Smooth muscle cell (in vitro differentiated cells): ENCODE results near the gene FAM131A. TPM values are rescaled to one million over a fixed set of nuclear protein-coding genes. Genes with fewer than 3 reads are reported as not detected.

ENCODE experiments used
- DNase-seq: peaks from one replicate; lab custom pipeline; 2025; ENCODE audit not compliant: unreplicated experiment; lab: John Stamatoyannopoulos, UW
- H2AFZ ChIP-seq: fragments of 200-600 bp; sonication (generic); 2 replicates; pipeline ENCODE4 v1.6.0; 2016; ENCODE audit warnings: antibody characterized with exemption, low read depth, mild to moderate bottlenecking
- H3F3A ChIP-seq: fragments of 200-600 bp; sonication (generic); 2 replicates; pipeline ENCODE4 v1.6.0; 2017; ENCODE audit warnings: antibody characterized with exemption, low read depth
- H3K27ac ChIP-seq: fragments of 200-600 bp; sonication (generic); 2 replicates; pipeline ENCODE4 v1.5.1; 2016; ENCODE audit warnings: low read depth, mild to moderate bottlenecking
- H3K27me3 ChIP-seq: fragments of 200-600 bp; sonication (generic); 2 replicates; pipeline ENCODE4 v1.6.1; 2016; ENCODE audit warnings: low read depth, mild to moderate bottlenecking
- H3K36me3 ChIP-seq: fragments of 200-600 bp; sonication (generic); 2 replicates; pipeline ENCODE4 v1.5.1; 2016; ENCODE audit warnings: low read depth
- H3K4me1 ChIP-seq: fragments of 200-600 bp; sonication (generic); 2 replicates; pipeline ENCODE4 v1.5.1; 2016; ENCODE audit warnings: low read depth
- H3K4me2 ChIP-seq: fragments of 200-600 bp; sonication (generic); 2 replicates; pipeline ENCODE4 v1.6.0; 2016; ENCODE audit warnings: mild to moderate bottlenecking
- H3K4me3 ChIP-seq: fragments of 200-600 bp; sonication (generic); 2 replicates; pipeline ENCODE4 v1.5.1; 2016; ENCODE audit warnings: mild to moderate bottlenecking
- H3K79me2 ChIP-seq: fragments of 200-600 bp; sonication (generic); 2 replicates; pipeline ENCODE4 v1.6.0; 2016; ENCODE audit warnings: low read depth, mild to moderate bottlenecking
- H3K9ac ChIP-seq: fragments of 200-600 bp; sonication (generic); 2 replicates; pipeline ENCODE4 v1.6.0; 2016; ENCODE audit warnings: low read depth
- H3K9me3 ChIP-seq: fragments of 200-600 bp; sonication (generic); replicated peaks from 2 replicates; pipeline ENCODE4 v1.5.1; 2016; ENCODE audit warnings: low read depth
- H4K20me1 ChIP-seq: fragments of 200-600 bp; sonication (generic); 2 replicates; pipeline ENCODE4 v1.6.0; 2016; ENCODE audit warnings: low read depth
- WGBS: methylation state at CpG from one replicate; pipeline ENCODE4 v1.1.7; 2016; ENCODE audit warnings: low lambda C conversion rate; 5-methylcytosine and 5-hydroxymethylcytosine counted together
- polyA plus RNA-seq: library from polyadenylated mRNA; unstranded; fragments of >200 nt; fragmentation: Nextera tagmentation; extraction: Ambion mirVana; gene quantifications from 2 replicates; pipeline ENCODE4 v1.2.1, GENCODE V29; 2016
- total RNA-seq: library from RNA; depleted of rRNA; stranded (reverse); fragments of >200 nt; gene quantifications from 2 replicates; pipeline ENCODE4 v1.2.3, GENCODE V29; 2014
- TF ChIP-seq, protein P1 (sequence below): fragments of 200-600 bp; sonication (generic); IDR thresholded peaks from 2 replicates; pipeline ENCODE4 v1.5.1; 2017; ENCODE audit warnings: borderline replicate concordance, mild to moderate bottlenecking, antibody characterized with exemption; ENCODE audit not compliant: insufficient read depth, poor library complexity, severe bottlenecking

The FAM131A gene
- total and polyA plus RNA-seq, 2 experiments from 2014 or later = 15.3 to 20.2 TPM

DNA sequence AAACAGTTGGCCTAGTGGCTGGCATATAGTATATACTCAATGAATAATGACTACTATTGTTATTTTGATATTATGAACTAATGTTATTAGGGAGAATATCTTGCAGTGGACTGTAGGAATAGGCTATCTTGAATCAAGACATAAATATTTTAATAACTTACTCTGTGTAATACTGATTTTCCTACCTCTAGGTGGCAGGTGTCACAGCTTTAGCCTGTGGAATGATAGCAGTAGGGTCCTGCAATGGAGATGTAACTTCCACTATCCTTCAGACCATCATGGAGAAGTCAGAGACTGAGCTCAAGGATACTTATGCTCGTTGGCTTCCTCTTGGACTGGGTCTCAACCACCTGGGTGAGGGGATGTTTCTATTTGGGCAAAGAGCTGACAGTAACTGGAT is 31.8 kb upstream of the FAM131A start:
- Histone ChIP-seq H3K36me3 (peaks cover 38% of the 10 kb centered on the region), H3K27ac (no peak overlapping the region), H3K27me3 (no peaks in the 10 kb centered on the region), H3K4me2 (no peak overlapping the region), H3K9ac (no peak overlapping the region), H3K4me1 (peaks cover 3% of the 10 kb centered on the region), H3K79me2 (peaks cover 35% of the 10 kb centered on the region), H3F3A (peaks cover 15% of the 10 kb centered on the region), H3K9me3 (no peaks in the 10 kb centered on the region), H2AFZ (no peak overlapping the region), H4K20me1 (peaks cover 73% of the 10 kb centered on the region), H3K4me3 (no peak overlapping the region)
- WGBS = 90% methylated on average over 1 of the region's 1 CpG
- no peak for DNase-seq
- TF ChIP-seq, protein P1, sequence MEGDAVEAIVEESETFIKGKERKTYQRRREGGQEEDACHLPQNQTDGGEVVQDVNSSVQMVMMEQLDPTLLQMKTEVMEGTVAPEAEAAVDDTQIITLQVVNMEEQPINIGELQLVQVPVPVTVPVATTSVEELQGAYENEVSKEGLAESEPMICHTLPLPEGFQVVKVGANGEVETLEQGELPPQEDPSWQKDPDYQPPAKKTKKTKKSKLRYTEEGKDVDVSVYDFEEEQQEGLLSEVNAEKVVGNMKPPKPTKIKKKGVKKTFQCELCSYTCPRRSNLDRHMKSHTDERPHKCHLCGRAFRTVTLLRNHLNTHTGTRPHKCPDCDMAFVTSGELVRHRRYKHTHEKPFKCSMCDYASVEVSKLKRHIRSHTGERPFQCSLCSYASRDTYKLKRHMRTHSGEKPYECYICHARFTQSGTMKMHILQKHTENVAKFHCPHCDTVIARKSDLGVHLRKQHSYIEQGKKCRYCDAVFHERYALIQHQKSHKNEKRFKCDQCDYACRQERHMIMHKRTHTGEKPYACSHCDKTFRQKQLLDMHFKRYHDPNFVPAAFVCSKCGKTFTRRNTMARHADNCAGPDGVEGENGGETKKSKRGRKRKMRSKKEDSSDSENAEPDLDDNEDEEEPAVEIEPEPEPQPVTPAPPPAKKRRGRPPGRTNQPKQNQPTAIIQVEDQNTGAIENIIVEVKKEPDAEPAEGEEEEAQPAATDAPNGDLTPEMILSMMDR = peak; percentile 22

- no peaks in the 10 kb centered on the region for H3K9me3 ChIP-seq
- no peak overlapping the region for H3K9ac ChIP-seq
- no peak overlapping the region for H2AFZ ChIP-seq
- H3K79me2 ChIP-seq = peaks cover 26% of the 10 kb centered on the region
- no peaks in the 10 kb centered on the region for H3K27me3 ChIP-seq
- no peak overlapping the region for H3K4me2 ChIP-seq
- no peaks in the 10 kb centered on the region for H3K4me1 ChIP-seq
- H3F3A ChIP-seq = peaks cover 15% of the 10 kb centered on the region
- no peak overlapping the region for H3K4me3 ChIP-seq
- 100% methylated on average over 4 of the region's 4 CpGs for WGBS
- TF ChIP-seq, protein P1 = no peak
- no peak overlapping the region for H3K27ac ChIP-seq
- no peak for DNase-seq
- H3K36me3 ChIP-seq = peaks cover 36% of the 10 kb centered on the region
- peaks cover 64% of the 10 kb centered on the region for H4K20me1 ChIP-seq
These were observed 30.9 kb upstream of the FAM131A start for GRCh38 chr3:184306341-184306972.

DNA sequence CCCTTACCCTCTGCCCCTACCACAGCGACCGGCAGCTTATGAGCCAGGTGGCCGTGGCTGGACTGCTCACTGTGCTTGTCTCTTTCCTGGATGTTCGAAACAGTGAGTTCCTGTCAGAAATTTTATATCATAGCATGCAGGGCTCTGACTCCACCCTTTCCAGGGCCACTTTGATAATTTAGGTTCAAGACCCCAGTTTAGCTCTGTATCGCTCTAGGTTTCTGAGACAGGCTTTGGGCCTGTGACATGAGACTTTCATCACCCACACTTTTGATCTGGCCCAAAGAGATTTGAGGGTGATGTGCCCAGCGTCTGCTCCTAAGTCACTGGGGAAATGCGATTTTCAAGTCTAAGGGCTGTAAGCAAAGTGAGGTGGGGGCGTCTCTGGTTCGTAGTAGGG is 29.5 kb upstream of the FAM131A start:
- TF ChIP-seq, protein P1 = no peak
- DNase-seq = no peak
- no peak overlapping the region for H2AFZ ChIP-seq
- H3K4me2 ChIP-seq = no peak overlapping the region
- peaks cover 15% of the 10 kb centered on the region for H3F3A ChIP-seq
- H3K9me3 ChIP-seq = no peaks in the 10 kb centered on the region
- H3K79me2 ChIP-seq = peaks cover 12% of the 10 kb centered on the region
- H4K20me1 ChIP-seq = peaks cover 49% of the 10 kb centered on the region
- H3K27me3 ChIP-seq = no peaks in the 10 kb centered on the region
- no peaks in the 10 kb centered on the region for H3K4me1 ChIP-seq
- peaks cover 27% of the 10 kb centered on the region for H3K36me3 ChIP-seq
- WGBS = 99% methylated on average over 9 of the region's 9 CpGs
- H3K4me3 ChIP-seq = no peak overlapping the region
- no peak overlapping the region for H3K9ac ChIP-seq
- no peak overlapping the region for H3K27ac ChIP-seq

DNA sequence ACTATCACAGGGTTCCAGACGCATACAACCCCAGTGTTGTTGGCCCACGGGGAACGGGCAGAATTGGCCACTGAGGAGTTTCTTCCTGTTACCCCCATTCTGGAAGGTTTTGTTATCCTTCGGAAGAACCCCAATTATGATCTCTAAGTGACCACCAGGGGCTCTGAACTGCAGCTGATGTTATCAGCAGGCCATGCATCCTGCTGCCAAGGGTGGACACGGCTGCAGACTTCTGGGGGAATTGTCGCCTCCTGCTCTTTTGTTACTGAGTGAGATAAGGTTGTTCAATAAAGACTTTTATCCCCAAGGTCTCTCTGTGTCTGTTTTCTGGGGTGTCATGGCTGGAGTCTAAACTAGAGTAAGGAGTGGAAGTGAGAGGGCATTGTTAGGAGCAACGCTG is 28.7 kb upstream of the FAM131A start:
- Histone ChIP-seq H3K9ac (no peak overlapping the region), H3K4me2 (no peak overlapping the region), H4K20me1 (peaks cover 41% of the 10 kb centered on the region), H3K4me1 (no peaks in the 10 kb centered on the region), H3K27ac (no peak overlapping the region), H3K36me3 (peaks cover 19% of the 10 kb centered on the region), H2AFZ (no peak overlapping the region), H3K79me2 (peaks cover 8% of the 10 kb centered on the region), H3K9me3 (no peaks in the 10 kb centered on the region), H3K27me3 (no peaks in the 10 kb centered on the region), H3F3A (peaks cover 15% of the 10 kb centered on the region), H3K4me3 (no peak overlapping the region)
- WGBS = 91% methylated on average over 7 of the region's 7 CpGs
- no peak for DNase-seq
- TF ChIP-seq, protein P1 = no peak
